Posterior cingulate gyrus (tissue), 11 donors: ENCODE results near the gene UBAP2.

Experiments used
- DNase-seq, 10 donors: peaks; one replicate each; pipeline versions ENCODE4 v3.0.0 to v3.0.0-alpha.2; 2020 to 2021; ENCODE audit warnings: mixed read lengths in 3 of 10
- intact Hi-C: fragments of 100-400 bp; cut with DNase I; formaldehyde crosslinking; loops from one replicate; pipeline ENCODE4 v1.15.1; 2023

UBAP2 gene

DNA sequence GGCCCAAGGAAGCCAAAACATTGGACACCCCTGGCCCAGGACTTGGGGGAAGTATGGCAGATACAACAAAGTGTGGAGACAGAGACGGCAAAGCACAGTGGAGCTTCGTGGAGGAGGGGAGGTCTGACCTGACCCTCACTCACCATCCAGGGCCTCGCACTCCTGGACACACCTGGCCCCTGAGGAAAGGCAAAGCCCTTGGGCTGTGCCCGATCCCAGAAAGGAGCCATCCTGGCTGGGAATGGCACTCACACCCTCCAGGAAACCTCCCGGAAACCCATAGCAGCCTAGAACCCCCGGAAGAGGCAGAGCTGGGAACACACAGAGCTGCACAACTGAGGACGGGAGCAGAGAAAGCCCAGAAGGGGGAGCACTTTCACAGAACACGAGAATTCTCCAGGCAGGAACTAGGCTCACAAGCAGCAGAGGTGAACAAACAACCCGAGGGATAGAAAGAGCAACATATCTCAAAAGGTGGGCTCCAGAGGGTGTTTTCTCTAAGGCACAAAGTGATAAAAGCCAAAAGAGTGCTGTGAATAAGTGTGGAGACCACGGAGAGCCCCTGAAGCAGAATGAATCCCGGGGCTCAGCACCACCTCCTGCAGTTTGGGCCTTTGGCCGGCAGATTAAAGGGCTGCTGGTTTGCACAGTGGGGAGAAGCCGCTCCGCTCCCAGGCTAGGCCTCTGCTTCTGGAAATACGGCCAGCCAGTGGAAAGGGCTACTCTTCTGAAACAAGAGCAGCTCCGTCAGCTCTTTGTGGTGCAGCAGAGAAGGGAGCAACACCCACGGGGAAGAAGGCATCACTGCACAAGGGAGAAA, 123.5 kb downstream of the UBAP2 start:
- intact Hi-C loops = loop anchor here (10.0 kb wide), 2 partner anchors 110 to 120 kb away; partner anchors contain the start of genes UBAP2 and UBE2R2

GRCh38 chr9:33923998-33924701, 124.5 kb downstream of the UBAP2 start:
- intact Hi-C loops = loop anchor here (10.0 kb wide), 2 partner anchors 109 to 121 kb away; partner anchors contain the start of genes UBAP2 and UBE2R2
- DNase-seq = peak in 1 of 10 donors; percentile 72

More for the DNA sequence above, 123.5 kb downstream of the UBAP2 start:
- DNase-seq = peak in 8 of 10 donors; percentile 31 to 90 (median 62)

DNA sequence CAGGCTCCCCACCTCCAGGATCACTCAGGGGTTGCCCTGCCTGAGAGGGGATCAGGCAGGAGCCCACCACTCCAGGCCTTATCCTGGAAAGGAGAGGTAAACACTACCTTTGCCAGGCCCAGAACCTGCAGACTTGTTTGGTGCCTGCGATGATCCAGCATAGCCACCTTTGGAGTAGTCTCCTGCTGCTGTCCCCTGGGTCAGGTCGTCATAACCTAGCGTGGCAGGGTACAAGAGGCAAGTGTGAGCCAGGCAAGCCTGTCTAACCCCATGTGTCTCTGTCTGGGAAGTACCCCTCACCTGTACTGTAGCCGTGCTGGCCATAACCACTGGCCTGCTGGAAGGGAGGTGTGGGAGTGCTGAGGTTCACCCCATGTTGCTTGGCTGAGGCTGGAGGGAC, 125.6 kb downstream of the UBAP2 start:
- DNase-seq = no peak
- intact Hi-C loops = loop anchor here (10.0 kb wide), 2 partner anchors 108 to 122 kb away; partner anchors contain the start of genes UBAP2 and UBE2R2

GRCh38 chr9:33921967-33922895, 126.5 kb downstream of the UBAP2 start:
- no peak for DNase-seq
- intact Hi-C loops = loop anchor here (10.0 kb wide), 2 partner anchors 107 to 123 kb away; partner anchors contain the start of genes UBAP2 and UBE2R2

DNA sequence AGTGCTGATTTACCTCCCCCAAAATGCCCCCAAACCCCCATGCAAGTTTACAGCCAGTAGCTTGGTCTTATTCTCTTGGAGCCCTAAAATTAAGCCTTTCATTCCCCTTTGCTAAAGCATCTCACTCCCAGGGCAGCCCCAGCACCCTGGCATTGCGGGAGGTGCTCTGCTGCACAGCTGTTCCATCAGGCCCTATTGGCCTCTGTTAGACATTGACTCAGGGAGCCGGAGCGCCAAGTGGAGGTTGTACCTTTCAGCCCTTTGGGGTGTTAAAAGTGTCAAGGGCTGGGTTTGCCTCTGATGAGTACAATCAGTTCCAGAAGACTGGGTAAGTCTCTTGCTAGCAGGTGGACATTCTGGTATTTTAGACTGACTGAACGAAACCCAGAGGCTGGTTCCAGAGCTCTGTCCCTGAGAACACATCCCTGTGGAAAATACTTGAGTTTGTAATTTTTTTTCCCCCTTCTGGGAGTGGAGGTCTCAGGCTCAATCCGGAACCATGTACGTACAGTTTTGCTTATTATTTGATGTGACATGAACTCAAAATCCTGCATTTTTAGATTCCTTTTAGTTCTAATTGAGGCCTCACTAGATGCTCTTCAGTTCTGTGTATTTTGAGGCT, 129.3 kb downstream of the UBAP2 start:
- intact Hi-C loops = no loop called here
- DNase-seq = no peak

DNA sequence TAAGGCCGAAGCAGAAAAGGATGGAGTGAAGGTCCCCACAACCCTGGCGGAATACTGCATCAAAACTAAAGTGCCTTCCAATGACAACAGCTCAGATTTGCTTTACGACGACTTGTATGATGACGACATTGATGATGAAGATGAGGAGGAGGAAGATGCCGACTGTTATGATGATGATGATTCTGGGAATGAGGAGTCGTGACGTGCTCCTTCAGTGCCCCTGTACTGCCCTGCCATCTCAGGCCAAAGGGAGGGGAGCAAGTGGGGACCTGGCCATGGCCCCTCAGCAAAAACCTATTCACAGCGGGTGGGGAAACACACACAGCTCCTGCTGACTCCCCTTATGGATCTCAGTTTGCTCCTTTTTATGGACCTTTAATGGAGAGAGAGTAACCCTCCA, 131.7 kb downstream of the UBAP2 start:
- intact Hi-C loops = no loop called here
- DNase-seq = no peak

DNA sequence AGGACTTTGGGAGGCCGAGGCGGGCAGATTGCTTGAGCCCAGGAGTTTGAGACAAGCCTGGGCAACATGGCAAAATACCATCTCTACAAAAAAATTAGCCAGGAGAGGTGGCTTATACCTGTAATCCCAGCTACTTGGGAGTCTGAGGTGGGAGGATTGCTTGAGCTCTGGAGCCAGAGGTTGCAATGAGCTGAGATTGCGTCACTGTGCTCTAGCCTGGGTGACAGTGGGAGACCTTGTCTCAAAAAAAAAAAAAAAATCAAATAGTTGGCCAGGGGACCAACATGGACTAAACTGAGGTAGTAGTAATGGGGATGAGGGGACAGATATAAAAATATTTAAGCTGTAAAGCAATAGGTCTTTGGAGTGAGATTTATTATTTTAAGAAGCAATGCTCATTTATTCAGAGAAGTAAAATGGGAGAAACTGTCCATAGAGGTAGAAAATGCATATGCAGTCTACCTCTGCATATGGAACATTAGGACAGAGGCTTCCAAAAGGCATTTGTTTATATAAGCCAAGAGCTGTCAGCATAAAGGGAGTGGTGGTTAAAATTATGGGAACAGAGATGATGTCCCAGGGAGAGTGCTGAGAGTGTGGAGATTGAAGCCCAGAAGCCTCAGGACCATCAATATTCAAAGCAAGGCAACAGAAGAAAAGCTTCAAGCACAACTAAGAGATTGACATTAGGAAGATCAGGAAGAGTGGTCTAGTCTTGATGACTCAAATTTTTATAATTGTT, 133.6 kb downstream of the UBAP2 start:
- no peak for DNase-seq
- intact Hi-C loops = no loop called here

DNA sequence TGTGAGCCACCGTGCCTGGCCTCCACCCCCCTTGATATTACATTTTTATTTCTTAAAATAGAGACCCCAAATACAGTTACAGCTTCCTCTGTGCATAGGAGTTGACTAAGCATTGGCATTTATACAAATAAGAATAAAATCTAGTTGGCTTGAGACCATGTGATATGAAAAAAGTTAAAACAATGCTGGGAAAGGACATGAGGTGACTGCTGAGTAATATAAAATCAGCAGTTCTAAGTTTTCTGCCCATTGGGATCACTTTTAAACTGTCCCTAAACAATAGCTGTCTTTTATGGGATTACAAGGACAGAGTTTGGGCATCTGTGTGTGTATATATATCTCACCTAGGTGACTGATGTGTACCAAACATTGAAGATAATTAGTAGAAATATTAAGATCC, 135.1 kb downstream of the UBAP2 start:
- no peak for DNase-seq
- intact Hi-C loops = no loop called here

DNA sequence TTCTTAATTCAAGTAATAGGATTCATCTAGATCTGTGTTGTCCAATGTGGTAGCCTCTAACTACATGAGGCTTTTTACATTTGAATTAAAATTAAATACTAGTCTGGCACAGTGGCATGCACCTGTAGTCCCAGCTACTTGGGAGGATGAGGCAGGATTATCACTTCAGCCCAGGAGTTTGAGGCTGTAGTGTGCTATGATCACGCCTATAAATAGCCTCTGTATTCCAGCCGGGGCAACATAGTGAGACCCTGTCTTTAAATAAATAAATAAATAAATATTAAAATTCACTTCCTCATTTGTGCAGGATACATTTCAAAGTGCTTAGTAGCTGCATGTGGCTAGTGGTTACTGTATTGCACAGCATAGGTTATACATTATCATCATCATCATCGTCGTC, 139.9 kb downstream of the UBAP2 start:
- intact Hi-C loops = no loop called here
- no peak for DNase-seq

- intact Hi-C loops = no loop called here
- DNase-seq = no peak
Observed at GRCh38 chr9:33908114-33908513, 140.6 kb downstream of the UBAP2 start.

GRCh38 chr9:33907347-33907746, 141.3 kb downstream of the UBAP2 start:
- intact Hi-C loops = no loop called here
- DNase-seq = no peak

- DNase-seq = no peak
- intact Hi-C loops = no loop called here
Observed at GRCh38 chr9:33906769-33907168, 141.9 kb downstream of the UBAP2 start.

- intact Hi-C loops = no loop called here
- DNase-seq = no peak
Observed at GRCh38 chr9:33905137-33905536, 143.6 kb downstream of the UBAP2 start.

DNA sequence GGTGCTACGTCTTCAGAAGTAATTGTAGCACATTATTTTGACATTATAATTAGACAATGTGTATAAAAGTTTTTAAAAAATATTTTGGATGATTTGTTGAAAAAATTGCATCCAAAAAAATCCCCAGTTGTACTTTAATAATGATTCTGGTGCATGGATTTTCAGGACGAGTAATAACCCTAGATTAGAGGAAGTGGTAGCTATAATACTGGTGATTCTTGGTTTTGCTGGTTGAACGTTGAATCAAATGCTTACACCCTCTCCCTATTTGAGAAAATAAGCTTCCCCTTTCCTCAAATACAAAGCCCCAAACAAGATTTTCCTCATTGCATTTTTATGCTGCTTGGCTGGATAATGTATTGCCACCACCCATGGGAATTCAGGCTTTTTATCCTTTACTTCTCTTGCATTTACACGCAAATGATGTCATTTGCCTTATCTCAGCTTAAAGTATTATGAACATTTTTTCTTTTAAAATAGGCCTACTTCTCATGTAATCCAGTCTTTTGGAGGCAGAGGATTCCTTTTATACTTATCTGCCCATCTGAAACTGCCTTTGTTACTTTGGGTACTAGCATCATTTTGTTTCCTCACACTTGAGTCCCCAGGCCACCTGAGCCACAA, 145.4 kb downstream of the UBAP2 start:
- intact Hi-C loops = no loop called here
- no peak for DNase-seq

GRCh38 chr9:33894316-33894715, 154.4 kb downstream of the UBAP2 start:
- no peak for DNase-seq

GRCh38 chr9:33893861-33894260, 154.8 kb downstream of the UBAP2 start:
- intact Hi-C loops = no loop called here
- DNase-seq = no peak

More at GRCh38 chr9:33894316-33894715, 154.4 kb downstream of the UBAP2 start:
- intact Hi-C loops = no loop called here

DNA sequence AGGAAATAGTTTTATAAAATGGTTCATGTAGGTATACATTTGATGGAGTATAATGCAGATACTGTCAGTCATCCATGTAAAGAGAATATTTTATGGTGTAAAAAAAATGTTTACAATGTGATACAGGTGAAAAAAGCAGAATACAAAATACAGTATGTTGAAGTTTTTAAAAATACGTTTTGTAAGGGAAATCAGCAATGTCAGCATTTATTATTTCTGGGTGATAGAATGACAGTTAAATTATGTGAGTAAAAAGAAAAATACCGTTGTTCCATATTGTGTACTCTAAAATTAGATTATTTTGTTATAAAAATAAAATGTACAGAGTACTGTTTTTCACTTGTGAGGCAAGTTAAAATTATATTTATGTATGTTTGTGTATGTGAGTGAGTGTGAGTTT, 162.7 kb downstream of the UBAP2 start:
- DNase-seq = no peak
- intact Hi-C loops = no loop called here

- peak in 1 of 10 donors; percentile 16 for DNase-seq
- intact Hi-C loops = no loop called here
Observed at GRCh38 chr9:33884856-33885701, 163.6 kb downstream of the UBAP2 start.
